ENCODE measurements around the gene RCC1.
"Not testable (repeated sequence)": the region's sequence is repeated elsewhere in the genome, so short reads cannot be mapped to it uniquely, and the experiment has no call there.

The RCC1 gene

DNA sequence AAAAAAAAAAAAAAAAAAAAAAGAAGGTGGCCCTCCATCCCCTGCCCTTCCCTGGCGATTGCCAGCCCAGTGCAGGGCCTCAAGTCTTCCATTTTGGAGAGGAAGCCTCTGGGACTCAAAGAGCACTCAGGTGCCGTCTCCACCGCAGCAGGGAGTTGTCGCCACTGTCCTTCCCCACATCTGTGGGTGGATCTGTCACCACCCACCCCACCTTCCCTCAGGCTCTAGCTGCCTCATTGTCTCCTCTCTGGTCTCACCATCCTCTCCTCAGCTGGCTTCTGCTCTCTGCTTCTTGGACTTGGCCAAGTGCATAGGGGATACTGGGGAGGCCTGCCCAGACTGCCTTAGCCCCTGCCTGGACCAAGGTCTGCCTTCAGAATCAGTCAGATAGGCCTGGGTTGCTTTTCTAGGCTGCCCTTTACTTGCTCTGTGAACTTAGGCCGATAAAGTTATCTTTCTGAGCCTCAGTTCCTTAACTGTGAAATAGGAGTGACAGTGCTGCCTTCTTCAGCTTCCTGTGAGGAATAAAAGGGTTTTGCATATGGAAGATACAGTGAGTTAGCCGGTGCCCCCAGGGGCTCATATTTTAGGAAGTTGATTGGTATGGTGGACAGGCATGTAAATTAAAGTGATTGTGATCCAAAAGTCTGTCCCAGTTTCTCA, 15.8 kb downstream of the RCC1 start:
- H3K27ac ChIP-seq (ENCODE audit: low read length): peak overlapping the region; percentile 35
- ATAC-seq (ENCODE audit: insufficient read depth, low read depth) (no peak), DNase-seq (no peak)
- peak overlapping the region; percentile 39 for H3K4me2 ChIP-seq (ENCODE audit: insufficient read depth, low read length)
- H3K27me3 ChIP-seq (ENCODE audit: insufficient read depth, low read length, poor library complexity): no peaks in the 10 kb centered on the region
- peaks cover 49% of the 10 kb centered on the region; the same call in 1 of the 2 replicates for H4K20me1 ChIP-seq (ENCODE audit: insufficient read depth, low read length)
- peaks cover 35% of the 10 kb centered on the region for H3K36me3 ChIP-seq (ENCODE audit: insufficient read depth, low read length)
- peaks cover 39% of the 10 kb centered on the region for H3K4me1 ChIP-seq (ENCODE audit: insufficient read depth, low read length)
- H3K9ac ChIP-seq (ENCODE audit: low read depth, low read length): no peak overlapping the region
- no peak overlapping the region for H3K4me3 ChIP-seq (ENCODE audit: low read depth in 1 of 2, low read length in 2 of 2)
- H2AFZ ChIP-seq (ENCODE audit: low read depth, low read length): no peak overlapping the region
- TF ChIP-seq, protein P1, sequence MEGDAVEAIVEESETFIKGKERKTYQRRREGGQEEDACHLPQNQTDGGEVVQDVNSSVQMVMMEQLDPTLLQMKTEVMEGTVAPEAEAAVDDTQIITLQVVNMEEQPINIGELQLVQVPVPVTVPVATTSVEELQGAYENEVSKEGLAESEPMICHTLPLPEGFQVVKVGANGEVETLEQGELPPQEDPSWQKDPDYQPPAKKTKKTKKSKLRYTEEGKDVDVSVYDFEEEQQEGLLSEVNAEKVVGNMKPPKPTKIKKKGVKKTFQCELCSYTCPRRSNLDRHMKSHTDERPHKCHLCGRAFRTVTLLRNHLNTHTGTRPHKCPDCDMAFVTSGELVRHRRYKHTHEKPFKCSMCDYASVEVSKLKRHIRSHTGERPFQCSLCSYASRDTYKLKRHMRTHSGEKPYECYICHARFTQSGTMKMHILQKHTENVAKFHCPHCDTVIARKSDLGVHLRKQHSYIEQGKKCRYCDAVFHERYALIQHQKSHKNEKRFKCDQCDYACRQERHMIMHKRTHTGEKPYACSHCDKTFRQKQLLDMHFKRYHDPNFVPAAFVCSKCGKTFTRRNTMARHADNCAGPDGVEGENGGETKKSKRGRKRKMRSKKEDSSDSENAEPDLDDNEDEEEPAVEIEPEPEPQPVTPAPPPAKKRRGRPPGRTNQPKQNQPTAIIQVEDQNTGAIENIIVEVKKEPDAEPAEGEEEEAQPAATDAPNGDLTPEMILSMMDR (IDR thresholded peaks at IDR 0.05; ENCODE audit: borderline replicate concordance, extremely low read depth, low read length, poor library complexity, severe bottlenecking): no peak
- no peak for TF ChIP-seq EZH2 (IDR thresholded peaks at IDR 0.05; ENCODE audit: borderline replicate concordance, low read depth, low read length, severe bottlenecking)
- H3K79me2 ChIP-seq (ENCODE audit: insufficient read depth, low read length): peaks cover 87% of the 10 kb centered on the region
- H3K9me3 ChIP-seq (ENCODE audit: insufficient read depth, low read length, severe bottlenecking): no peaks in the 10 kb centered on the region

GRCh38 chr1:28522537-28522936, 16.7 kb downstream of the RCC1 start:
- DNase-seq; ATAC-seq (ENCODE audit: insufficient read depth, low read depth); H3K4me3 ChIP-seq (ENCODE audit: low read depth in 1 of 2, low read length in 2 of 2); H3K9ac ChIP-seq (ENCODE audit: low read depth, low read length); H2AFZ ChIP-seq (ENCODE audit: low read depth, low read length); H3K4me2 ChIP-seq (ENCODE audit: insufficient read depth, low read length); H3K27ac ChIP-seq (ENCODE audit: low read length); H3K27me3 ChIP-seq (ENCODE audit: insufficient read depth, low read length, poor library complexity); H3K9me3 ChIP-seq (ENCODE audit: insufficient read depth, low read length, severe bottlenecking): not testable (repeated sequence)
- H4K20me1 ChIP-seq (ENCODE audit: insufficient read depth, low read length): peaks cover 55% of the 10 kb centered on the region; the same call in 1 of the 2 replicates
- peaks cover 96% of the 10 kb centered on the region for H3K79me2 ChIP-seq (ENCODE audit: insufficient read depth, low read length)
- peaks cover 35% of the 10 kb centered on the region for H3K4me1 ChIP-seq (ENCODE audit: insufficient read depth, low read length)
- peaks cover 41% of the 10 kb centered on the region for H3K36me3 ChIP-seq (ENCODE audit: insufficient read depth, low read length)

GRCh38 chr1:28525002-28525642, 19.3 kb downstream of the RCC1 start:
- peaks cover 54% of the 10 kb centered on the region for H3K36me3 ChIP-seq (ENCODE audit: insufficient read depth, low read length)
- peaks cover 61% of the 10 kb centered on the region; the same call in 1 of the 2 replicates for H4K20me1 ChIP-seq (ENCODE audit: insufficient read depth, low read length)
- not testable (repeated sequence) for H3K4me3 ChIP-seq (ENCODE audit: low read depth in 1 of 2, low read length in 2 of 2); H3K9ac ChIP-seq (ENCODE audit: low read depth, low read length); H3K9me3 ChIP-seq (ENCODE audit: insufficient read depth, low read length, severe bottlenecking); H2AFZ ChIP-seq (ENCODE audit: low read depth, low read length); ATAC-seq (ENCODE audit: insufficient read depth, low read depth); H3K27me3 ChIP-seq (ENCODE audit: insufficient read depth, low read length, poor library complexity); DNase-seq; H3K4me2 ChIP-seq (ENCODE audit: insufficient read depth, low read length)
- peaks cover 96% of the 10 kb centered on the region for H3K79me2 ChIP-seq (ENCODE audit: insufficient read depth, low read length)
- H3K4me1 ChIP-seq (ENCODE audit: insufficient read depth, low read length): peaks cover 18% of the 10 kb centered on the region
- H3K27ac ChIP-seq (ENCODE audit: low read length): 0 out of 2 replicates have a peak overlapping the region, but pooled peaks have one; percentile 25

- no peak overlapping the region for H2AFZ ChIP-seq (ENCODE audit: low read depth, low read length)
- ATAC-seq (ENCODE audit: insufficient read depth, low read depth): no peak
- H3K27ac ChIP-seq (ENCODE audit: low read length): no peak overlapping the region
- H3K36me3 ChIP-seq (ENCODE audit: insufficient read depth, low read length): peaks cover 62% of the 10 kb centered on the region
- H4K20me1 ChIP-seq (ENCODE audit: insufficient read depth, low read length): peaks cover 57% of the 10 kb centered on the region; the same call in 1 of the 2 replicates
- H3K27me3 ChIP-seq (ENCODE audit: insufficient read depth, low read length, poor library complexity): no peaks in the 10 kb centered on the region
- no peak for TF ChIP-seq EZH2 (IDR thresholded peaks at IDR 0.05; ENCODE audit: borderline replicate concordance, low read depth, low read length, severe bottlenecking)
- TF ChIP-seq, protein P1 (IDR thresholded peaks at IDR 0.05; ENCODE audit: borderline replicate concordance, extremely low read depth, low read length, poor library complexity, severe bottlenecking): no peak
- H3K9ac ChIP-seq (ENCODE audit: low read depth, low read length): no peak overlapping the region
- DNase-seq: no peak
- no peak overlapping the region for H3K4me3 ChIP-seq (ENCODE audit: low read depth in 1 of 2, low read length in 2 of 2)
- H3K4me1 ChIP-seq (ENCODE audit: insufficient read depth, low read length): 0 out of 2 replicates have a peak, but pooled peaks cover 3% of the 10 kb centered on the region
- no peaks in the 10 kb centered on the region for H3K9me3 ChIP-seq (ENCODE audit: insufficient read depth, low read length, severe bottlenecking)
- H3K4me2 ChIP-seq (ENCODE audit: insufficient read depth, low read length): no peak overlapping the region
- H3K79me2 ChIP-seq (ENCODE audit: insufficient read depth, low read length): peaks cover 86% of the 10 kb centered on the region
Observed at GRCh38 chr1:28526886-28527285, 21.0 kb downstream of the RCC1 start.
